D721Med (cell line): Measurements from ENCODE around the gene DUSP10.

ENCODE experiments used
- DNase-seq: peaks from one replicate; pipeline ENCODE4 v3.0.0; 2011; ENCODE audit warnings: low spot score; ENCODE audit not compliant: insufficient read length
- FAIRE-seq: peaks from 2 replicates; lab custom pipeline; 2011; peaks lifted over from hg19 to GRCh38; lab: Jason Lieb, UNC
- TF ChIP-seq, protein P1 (sequence below): IDR thresholded peaks from 2 replicates; pipeline ENCODE4 v1.5.1; 2012; ENCODE audit warnings: mild to moderate bottlenecking, control low read depth; ENCODE audit not compliant: insufficient read depth; ENCODE audit errors: missing control alignments

DUSP10 gene

DNA sequence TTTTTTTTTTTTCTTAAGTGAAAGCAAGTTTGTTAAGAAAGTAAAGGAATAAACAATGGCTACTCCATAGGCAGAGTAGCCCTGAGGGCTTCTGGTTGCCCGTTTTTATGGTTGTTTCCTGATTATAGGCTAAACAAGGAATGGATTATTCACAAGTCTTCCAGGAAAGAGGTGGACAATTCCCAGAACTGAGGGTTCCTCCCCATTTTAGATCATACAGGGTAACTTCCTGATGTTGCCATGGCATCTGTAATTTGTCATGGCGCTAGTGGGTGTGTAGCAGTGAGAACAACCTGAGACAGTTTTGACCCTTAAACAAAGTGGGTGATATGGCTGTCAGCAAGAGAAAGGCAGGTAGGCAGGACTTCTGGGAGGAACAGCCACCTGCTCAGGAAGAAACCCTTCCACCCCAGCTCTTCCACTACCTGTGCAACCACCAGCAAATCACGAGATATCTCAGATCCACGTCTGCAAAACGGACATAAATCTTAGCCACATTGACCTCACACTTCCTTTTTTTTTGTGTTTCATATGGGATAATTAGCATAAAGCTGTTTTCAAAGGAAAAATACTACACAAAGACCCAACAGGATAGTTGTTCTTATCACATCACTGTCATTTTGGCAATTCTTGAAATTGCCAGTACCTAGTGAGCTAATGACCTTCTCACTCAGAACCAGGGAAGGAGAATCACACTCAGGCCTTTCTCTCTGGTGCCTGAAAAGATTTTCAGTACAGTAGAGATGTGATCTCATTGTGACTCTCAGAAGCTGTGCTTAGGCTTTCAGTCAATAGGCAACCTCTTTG is 34.8 kb upstream of the DUSP10 start:
- DNase-seq (no peak), FAIRE-seq (no peak)
- TF ChIP-seq, protein P1, sequence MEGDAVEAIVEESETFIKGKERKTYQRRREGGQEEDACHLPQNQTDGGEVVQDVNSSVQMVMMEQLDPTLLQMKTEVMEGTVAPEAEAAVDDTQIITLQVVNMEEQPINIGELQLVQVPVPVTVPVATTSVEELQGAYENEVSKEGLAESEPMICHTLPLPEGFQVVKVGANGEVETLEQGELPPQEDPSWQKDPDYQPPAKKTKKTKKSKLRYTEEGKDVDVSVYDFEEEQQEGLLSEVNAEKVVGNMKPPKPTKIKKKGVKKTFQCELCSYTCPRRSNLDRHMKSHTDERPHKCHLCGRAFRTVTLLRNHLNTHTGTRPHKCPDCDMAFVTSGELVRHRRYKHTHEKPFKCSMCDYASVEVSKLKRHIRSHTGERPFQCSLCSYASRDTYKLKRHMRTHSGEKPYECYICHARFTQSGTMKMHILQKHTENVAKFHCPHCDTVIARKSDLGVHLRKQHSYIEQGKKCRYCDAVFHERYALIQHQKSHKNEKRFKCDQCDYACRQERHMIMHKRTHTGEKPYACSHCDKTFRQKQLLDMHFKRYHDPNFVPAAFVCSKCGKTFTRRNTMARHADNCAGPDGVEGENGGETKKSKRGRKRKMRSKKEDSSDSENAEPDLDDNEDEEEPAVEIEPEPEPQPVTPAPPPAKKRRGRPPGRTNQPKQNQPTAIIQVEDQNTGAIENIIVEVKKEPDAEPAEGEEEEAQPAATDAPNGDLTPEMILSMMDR, result no peak

DNA sequence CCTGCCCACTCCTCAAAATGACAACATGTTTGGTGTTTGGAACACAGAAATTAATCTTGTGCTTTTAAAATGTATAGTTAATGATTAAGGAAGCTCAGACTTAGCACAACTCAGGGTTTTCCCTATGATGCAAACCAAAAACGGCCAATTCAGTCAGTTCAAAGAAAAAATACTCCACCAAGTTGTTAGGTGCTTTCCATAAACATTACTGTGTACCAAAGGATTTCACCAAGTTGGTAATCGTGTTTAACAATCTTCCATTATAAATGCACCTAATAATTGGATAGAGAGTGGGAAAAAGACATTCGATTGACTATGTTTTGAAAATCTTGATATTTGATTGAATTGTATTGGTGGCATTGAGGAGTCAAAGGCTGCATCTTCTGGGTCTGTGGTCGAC is 33.3 kb upstream of the DUSP10 start:
- FAIRE-seq (no peak), DNase-seq (no peak)
- TF ChIP-seq, protein P1, result no peak

DNA sequence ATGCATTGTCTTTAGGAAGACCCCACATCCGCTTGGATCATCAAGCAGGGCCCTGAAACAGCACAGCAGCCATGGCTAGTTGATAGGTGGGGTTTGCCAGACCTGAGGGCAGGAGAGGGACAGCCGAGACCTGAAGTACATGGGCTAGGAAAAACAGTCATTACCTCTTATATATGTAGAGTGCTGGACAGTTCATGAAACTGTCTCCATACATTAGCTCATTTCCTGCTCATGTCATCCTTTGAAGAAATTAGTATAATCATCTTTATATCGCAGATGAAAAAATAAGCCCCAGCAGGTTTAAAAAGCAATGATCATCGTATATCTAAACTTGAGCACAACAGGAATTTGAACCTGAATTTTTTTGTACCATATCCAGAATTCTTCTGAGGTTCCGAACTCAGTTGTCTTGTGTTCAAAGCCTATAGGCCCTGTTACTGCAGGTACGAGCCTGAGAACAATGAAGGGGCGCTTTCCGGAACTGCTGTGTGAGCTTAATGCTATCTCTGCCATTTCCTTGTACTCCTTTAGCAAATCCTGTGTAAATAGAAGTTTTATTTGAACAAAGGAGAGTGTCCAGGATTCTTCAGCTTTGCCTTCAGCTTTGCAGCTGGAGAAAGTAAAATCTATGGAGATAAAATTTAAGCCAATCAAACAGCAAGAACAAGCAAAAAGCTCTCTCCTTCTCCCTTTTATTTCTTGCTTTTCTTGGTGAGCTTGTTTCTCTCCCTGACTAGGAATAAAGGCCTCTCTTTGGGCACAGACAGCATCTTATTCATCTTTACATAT is 32.4 kb upstream of the DUSP10 start:
- DNase-seq (no peak), FAIRE-seq (no peak)
- TF ChIP-seq, protein P1, result no peak

DNA sequence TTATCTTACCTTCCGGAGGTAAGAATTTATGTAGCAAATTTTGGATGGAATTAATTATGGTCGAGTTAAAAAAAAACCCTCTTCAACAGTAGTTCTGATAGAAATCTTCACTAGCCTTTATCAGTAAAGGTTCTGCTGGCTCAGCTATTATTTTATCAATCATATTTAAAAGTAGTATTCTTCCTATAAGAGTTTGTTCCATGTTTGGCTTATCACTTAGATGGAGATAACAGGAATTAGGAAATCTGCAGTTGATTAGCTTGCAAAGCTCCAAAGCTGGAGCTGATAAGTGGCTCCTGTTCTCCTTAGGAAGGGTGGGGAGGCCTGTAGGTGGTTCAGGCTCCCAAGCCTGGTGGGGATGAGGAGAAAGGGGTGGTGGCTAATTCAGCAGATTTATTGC is 31.5 kb upstream of the DUSP10 start:
- TF ChIP-seq, protein P1, result no peak
- FAIRE-seq (no peak), DNase-seq (no peak)

DNA sequence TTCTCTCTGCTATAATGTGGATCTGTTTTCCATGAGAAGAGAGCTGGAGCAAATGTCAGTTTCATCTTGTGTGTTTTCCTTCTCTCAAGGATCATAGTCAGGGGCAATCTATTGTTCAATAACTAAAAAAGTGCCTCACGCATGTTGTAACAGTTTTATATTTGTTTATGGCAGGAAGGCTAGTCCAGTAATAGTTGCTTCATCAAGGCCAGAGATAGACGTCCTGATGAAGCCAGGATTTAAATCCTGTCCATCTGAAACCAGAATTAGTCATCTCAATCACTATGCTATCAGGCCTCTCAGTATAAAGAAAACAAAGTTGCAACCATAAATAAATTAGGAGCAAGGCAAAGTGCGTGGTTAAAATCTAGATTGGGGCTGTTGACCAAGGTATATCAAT is 30.2 kb upstream of the DUSP10 start:
- DNase-seq, result no peak
- TF ChIP-seq, protein P1, result no peak
- peak; percentile 6 for FAIRE-seq

DNA sequence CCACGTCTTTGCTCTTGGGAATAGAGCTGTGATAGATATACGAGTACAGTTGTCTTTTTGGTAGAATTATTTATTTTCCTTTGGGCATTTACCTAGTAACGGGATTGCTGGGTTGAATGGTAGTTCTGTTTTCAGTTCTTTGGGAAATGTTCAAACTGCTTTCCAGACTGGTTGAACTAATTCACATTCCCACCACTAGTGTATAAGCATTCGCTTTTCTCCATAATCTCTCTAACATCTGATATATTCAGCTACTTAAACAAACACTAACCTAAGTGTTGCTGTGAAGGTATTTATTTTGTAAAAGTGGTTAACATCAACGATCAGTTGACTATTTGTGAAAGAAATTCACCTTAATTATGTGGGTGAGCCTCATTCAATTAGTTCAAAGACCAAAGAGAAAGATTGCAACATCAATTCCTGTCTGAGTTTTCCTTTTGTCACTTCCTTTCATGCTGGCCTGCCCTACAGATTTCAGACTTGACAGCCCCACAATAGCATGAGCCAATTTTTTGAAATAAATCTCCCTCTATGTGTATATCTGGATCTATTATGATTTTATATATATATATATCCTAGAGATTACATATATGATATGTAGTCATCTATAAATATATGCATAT is 26.7 kb upstream of the DUSP10 start:
- DNase-seq (no peak), FAIRE-seq (peak; percentile 53)
- TF ChIP-seq, protein P1, result no peak
